Chondrocyte (in vitro differentiated cells): Measurements from ENCODE around the gene NFASC. TPM values are rescaled to one million over a fixed set of nuclear protein-coding genes. Genes with fewer than 3 reads are reported as not detected.

Source experiments
- DNase-seq: peaks from one replicate; pipeline ENCODE4 v3.0.0; 2021; ENCODE audit warnings: mixed read lengths, low spot score
- H3K27ac Mint-ChIP-seq: one replicate; pipeline ENCODE4 v1.8.0; 2021; ENCODE audit warnings: mild to moderate bottlenecking, moderate library complexity, mixed read lengths; ENCODE audit not compliant: unreplicated experiment
- H3K27me3 Mint-ChIP-seq: 2 replicates; pipeline ENCODE4 v1.8.0; 2021; ENCODE audit warnings: low read depth, mixed read lengths
- H3K36me3 Mint-ChIP-seq: 2 replicates; pipeline ENCODE4 v1.8.0; 2021; ENCODE audit warnings: low read depth, mixed read lengths
- H3K4me1 Mint-ChIP-seq: 2 replicates; pipeline ENCODE4 v1.8.0; 2021; ENCODE audit warnings: low read depth, mild to moderate bottlenecking, mixed read lengths
- H3K4me3 Mint-ChIP-seq: one replicate; pipeline ENCODE4 v1.8.0; 2021; ENCODE audit warnings: mild to moderate bottlenecking, moderate library complexity, mixed read lengths; ENCODE audit not compliant: unreplicated experiment
- H3K9me3 Mint-ChIP-seq: 2 replicates; pipeline ENCODE4 v1.8.0; 2021; ENCODE audit warnings: low read depth, mixed read lengths
- total RNA-seq: library from RNA; stranded (reverse); gene quantifications from 3 replicates; pipeline ENCODE4 v1.2.1, GENCODE V29; 2021
- TF ChIP-seq, protein P1 (sequence below): fragments of 200-600 bp; sonication (generic); IDR thresholded peaks from 2 replicates; pipeline ENCODE4 v1.5.0; 2021; ENCODE audit warnings: antibody characterized with exemption, mild to moderate bottlenecking, moderate library complexity

NFASC gene
- total RNA-seq, 1 donor from 2014 or later = 0.20 TPM

DNA sequence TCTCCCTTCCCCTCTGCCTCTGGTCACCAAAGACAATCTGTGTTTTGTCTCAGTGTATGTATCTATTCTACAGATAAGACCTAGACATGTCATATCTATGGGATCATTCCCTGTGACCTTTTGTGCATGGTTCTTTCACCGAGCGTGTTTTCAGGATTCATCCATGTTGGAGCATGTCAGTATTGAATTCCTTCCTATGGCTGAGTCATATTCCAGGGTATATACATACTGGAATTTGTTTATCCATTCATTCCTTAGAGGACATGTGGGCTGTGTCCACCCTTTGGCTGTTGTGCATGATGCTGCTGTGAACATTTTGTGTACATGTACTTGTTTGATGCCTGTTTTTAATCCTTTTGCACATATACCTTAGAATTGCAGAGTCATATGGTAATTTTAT, 69.9 kb downstream of the NFASC start:
- no peak for DNase-seq
- H3K36me3 Mint-ChIP-seq = no peaks in the 10 kb centered on the region
- peaks cover 42% of the 10 kb centered on the region for H3K27me3 Mint-ChIP-seq
- H3K4me1 Mint-ChIP-seq = no peaks in the 10 kb centered on the region
- TF ChIP-seq, protein P1, sequence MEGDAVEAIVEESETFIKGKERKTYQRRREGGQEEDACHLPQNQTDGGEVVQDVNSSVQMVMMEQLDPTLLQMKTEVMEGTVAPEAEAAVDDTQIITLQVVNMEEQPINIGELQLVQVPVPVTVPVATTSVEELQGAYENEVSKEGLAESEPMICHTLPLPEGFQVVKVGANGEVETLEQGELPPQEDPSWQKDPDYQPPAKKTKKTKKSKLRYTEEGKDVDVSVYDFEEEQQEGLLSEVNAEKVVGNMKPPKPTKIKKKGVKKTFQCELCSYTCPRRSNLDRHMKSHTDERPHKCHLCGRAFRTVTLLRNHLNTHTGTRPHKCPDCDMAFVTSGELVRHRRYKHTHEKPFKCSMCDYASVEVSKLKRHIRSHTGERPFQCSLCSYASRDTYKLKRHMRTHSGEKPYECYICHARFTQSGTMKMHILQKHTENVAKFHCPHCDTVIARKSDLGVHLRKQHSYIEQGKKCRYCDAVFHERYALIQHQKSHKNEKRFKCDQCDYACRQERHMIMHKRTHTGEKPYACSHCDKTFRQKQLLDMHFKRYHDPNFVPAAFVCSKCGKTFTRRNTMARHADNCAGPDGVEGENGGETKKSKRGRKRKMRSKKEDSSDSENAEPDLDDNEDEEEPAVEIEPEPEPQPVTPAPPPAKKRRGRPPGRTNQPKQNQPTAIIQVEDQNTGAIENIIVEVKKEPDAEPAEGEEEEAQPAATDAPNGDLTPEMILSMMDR = no peak
- no peaks in the 10 kb centered on the region for H3K9me3 Mint-ChIP-seq
- H3K4me3 Mint-ChIP-seq = no peak overlapping the region
- no peak overlapping the region for H3K27ac Mint-ChIP-seq

DNA sequence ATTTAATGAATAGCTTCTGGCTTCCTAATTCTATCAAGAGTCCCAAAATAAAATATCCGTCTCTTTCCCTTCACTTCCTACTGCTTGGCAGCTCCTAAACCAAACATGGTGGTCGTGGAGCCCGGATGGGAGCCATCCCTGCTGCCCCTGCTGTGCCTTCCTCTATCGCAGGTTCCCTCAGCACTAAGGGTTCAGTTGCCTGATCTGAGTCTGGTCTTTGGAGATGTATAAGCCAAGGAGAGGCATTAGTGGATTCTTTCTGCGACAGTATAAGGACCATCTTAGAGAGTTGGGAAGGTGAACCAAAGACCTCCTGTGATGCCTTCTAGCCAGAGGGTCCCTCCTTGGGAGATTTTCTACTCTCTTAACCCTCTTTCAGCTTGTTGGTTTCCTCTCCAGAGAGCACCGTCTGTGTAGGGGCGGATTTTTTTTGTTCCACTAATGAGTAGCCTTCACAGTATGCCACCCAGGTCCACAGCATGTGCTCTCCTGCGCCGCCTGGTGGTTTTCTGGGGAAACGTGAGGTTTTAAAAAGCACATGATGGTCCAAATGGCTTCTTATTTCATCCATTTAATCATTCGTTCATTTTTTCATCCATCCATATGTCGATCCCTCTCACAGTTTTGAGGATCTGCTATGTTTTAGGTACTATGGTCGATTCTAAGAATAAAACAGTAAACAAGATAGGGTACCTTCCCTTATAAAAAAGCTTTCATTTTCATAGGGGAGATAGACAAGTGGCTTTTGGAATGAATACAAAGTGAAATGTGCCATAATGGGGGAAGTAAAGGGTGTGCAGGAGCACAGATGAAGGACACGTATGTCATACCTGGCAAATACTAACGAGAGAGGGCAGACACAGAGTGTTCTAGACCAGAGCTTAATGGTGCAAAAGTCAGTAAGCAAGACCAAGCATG, 71.0 kb downstream of the NFASC start:
- no peak for DNase-seq
- Mint-ChIP-seq H3K4me1 (no peaks in the 10 kb centered on the region), H3K4me3 (no peak overlapping the region), H3K27me3 (peaks cover 40% of the 10 kb centered on the region), H3K27ac (no peak overlapping the region), H3K9me3 (no peaks in the 10 kb centered on the region), H3K36me3 (no peaks in the 10 kb centered on the region)
- TF ChIP-seq, protein P1 = peak; percentile 82

DNA sequence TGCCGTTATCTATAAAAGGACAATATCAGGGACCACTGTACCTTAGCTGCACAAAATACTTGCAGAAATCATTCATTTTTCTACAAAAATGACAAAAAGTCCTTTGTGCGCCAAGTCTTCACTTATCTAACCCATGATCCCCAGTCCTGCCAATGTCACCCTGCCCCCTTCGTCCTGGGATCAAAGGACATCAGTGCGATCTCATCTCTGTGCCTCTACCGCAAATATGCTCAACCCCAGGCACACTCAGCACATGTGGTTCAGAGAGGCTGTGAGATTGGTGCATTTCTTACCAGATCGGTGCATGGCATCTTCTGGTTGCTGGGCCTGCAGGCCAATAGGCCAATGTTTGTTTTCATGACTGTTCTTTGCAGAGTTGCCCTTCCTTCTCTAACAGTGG, 72.8 kb downstream of the NFASC start:
- TF ChIP-seq, protein P1 = no peak
- Mint-ChIP-seq H3K27me3 (peaks cover 35% of the 10 kb centered on the region), H3K4me1 (no peaks in the 10 kb centered on the region), H3K27ac (no peak overlapping the region), H3K36me3 (no peaks in the 10 kb centered on the region), H3K9me3 (no peaks in the 10 kb centered on the region), H3K4me3 (no peak overlapping the region)
- DNase-seq = no peak

DNA sequence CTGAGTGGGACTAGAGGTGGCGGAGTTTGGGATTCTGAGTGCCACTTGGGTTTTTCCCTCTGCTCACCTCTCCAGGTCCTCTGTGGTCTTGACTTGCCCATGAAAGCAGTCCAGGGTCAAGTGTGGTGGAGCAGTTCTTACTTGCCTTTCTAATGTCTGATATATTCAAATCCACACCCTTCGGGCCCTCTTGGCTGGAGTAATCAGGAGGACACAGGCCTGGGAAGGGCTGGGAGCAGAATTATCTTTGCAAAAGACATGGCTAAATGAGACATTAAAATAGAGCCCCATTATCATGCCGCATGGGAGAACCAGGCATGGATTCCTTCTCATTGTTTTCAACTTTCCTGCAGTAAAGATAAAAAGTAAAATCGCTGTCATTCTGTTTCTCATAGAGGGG, 74.0 kb downstream of the NFASC start:
- Mint-ChIP-seq H3K36me3 (peaks cover 2% of the 10 kb centered on the region), H3K9me3 (no peaks in the 10 kb centered on the region), H3K4me1 (no peaks in the 10 kb centered on the region), H3K27ac (no peak overlapping the region), H3K4me3 (no peak overlapping the region), H3K27me3 (peaks cover 42% of the 10 kb centered on the region)
- no peak for DNase-seq
- TF ChIP-seq, protein P1 = no peak

DNA sequence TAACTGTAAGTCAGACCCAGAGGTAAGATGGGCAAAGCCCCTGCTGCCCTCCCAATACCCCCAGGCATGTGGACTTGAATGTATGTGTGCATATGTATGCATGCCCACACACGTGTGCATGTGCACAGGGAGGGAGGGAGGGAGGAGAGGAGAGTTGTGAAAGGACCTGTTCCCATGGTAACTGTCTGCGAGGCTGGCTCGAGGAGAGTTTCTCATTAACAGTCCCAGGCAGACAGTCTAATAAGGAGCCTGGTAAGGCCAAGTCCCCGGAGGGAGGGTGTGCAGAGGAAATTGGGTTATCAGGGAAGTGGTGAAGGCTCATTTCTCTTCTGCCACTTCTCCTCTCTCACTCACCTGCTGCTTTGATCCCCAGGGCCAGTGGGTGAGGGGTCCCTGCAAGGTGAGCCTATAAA, 74.9 kb downstream of the NFASC start:
- no peaks in the 10 kb centered on the region for H3K4me1 Mint-ChIP-seq
- H3K27me3 Mint-ChIP-seq = peaks cover 45% of the 10 kb centered on the region
- H3K9me3 Mint-ChIP-seq = no peaks in the 10 kb centered on the region
- DNase-seq = no peak
- H3K4me3 Mint-ChIP-seq = no peak overlapping the region
- no peak overlapping the region for H3K27ac Mint-ChIP-seq
- H3K36me3 Mint-ChIP-seq = peaks cover 2% of the 10 kb centered on the region
- TF ChIP-seq, protein P1 = no peak
